Endothelial cell of umbilical vein (primary cell): ENCODE results near the gene RANBP2.
"Not testable (repeated sequence)": the region's sequence is repeated elsewhere in the genome, so short reads cannot be mapped to it uniquely, and the experiment has no call there.

Experiments
- CTCF ChIP-seq, 2 donors: IDR thresholded peaks; 1 replicate in 1 of 2; 2 replicates in 1 of 2; pipeline ENCODE4 v1.5.1; 2011; ENCODE audit warnings: low read length in 2 of 2, mild to moderate bottlenecking in 2 of 2, moderate library complexity in 2 of 2, control low read depth in 1 of 2, inconsistent platforms in 1 of 2, low read depth in 1 of 2; ENCODE audit not compliant: insufficient read depth in 1 of 2; ENCODE audit errors: extremely low read depth in 1 of 2
- EZH2 ChIP-seq: IDR thresholded peaks from 2 replicates; pipeline ENCODE4 v1.6.1; 2012; ENCODE audit warnings: borderline replicate concordance, low read depth, mild to moderate bottlenecking, moderate library complexity, low read length, inconsistent platforms; ENCODE audit not compliant: severe bottlenecking
- FOS ChIP-seq: IDR thresholded peaks from 2 replicates; pipeline ENCODE4 v1.6.1; 2011; ENCODE audit warnings: mild to moderate bottlenecking, low read length, moderate library complexity, borderline replicate concordance; ENCODE audit not compliant: insufficient read depth
- JUN ChIP-seq: IDR thresholded peaks from 2 replicates; pipeline ENCODE4 v1.6.1; 2011; ENCODE audit warnings: borderline replicate concordance, low read depth; ENCODE audit not compliant: insufficient read length, insufficient read depth
- MYC ChIP-seq: IDR thresholded peaks from one replicate; pipeline ENCODE4 v1.6.1; 2011; ENCODE audit warnings: mild to moderate bottlenecking, low read depth, low read length
- POLR2A ChIP-seq: IDR thresholded peaks from 2 replicates; pipeline ENCODE4 v1.6.1; 2012; ENCODE audit warnings: low read depth, mild to moderate bottlenecking, control low read depth, low read length
- POLR2AphosphoS5 ChIP-seq: IDR thresholded peaks from 2 replicates; pipeline ENCODE4 v1.6.1; 2012; ENCODE audit warnings: low read depth, mild to moderate bottlenecking, control low read depth, low read length, moderate library complexity; ENCODE audit not compliant: insufficient read depth
- TF ChIP-seq, protein P1 (sequence below): IDR thresholded peaks from 2 replicates; pipeline ENCODE4 v1.6.1; 2011; ENCODE audit not compliant: insufficient read depth, insufficient read length

DNA sequence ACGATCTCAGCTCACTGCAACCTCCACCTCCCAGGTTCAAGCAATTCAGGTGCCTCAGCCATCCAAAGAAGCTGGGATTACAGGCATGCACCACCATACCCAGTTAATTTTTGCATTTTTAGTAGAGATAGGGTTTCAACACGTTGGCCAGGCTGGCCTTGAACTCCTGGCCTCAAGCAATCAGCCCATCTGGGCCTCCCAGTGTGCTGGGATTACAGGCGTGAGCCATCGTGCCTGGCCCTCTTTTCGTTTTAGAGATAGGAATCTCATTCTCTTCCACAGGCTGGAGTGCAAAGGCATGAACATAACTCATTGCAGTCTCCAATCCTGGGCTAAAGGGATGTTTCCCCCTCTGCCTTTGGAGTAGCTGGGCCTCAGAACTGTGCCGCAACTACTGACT is 2.3 kb upstream of the RANBP2 start:
- not testable (repeated sequence) for TF ChIP-seq CTCF (IDR thresholded peaks at IDR 0.05; ENCODE audit: extremely low read depth in 1 of 2, insufficient read depth in 1 of 2, low read depth in 1 of 2, low read length in 2 of 2); POLR2A; EZH2; JUN; POLR2AphosphoS5; MYC; FOS
- TF ChIP-seq, protein P1, sequence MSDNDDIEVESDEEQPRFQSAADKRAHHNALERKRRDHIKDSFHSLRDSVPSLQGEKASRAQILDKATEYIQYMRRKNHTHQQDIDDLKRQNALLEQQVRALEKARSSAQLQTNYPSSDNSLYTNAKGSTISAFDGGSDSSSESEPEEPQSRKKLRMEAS: not testable (repeated sequence)
